HepG2 (cell line): ENCODE results near the gene TRAPPC5. TPM values are rescaled to one million over a fixed set of nuclear protein-coding genes. Genes with fewer than 3 reads are reported as not detected.

Source experiments
- ATAC-seq: fragments of 200-7000 bp; cut with Tn5 transposase; 3 replicates; pipeline ENCODE4 v1.9.1; 2020; ENCODE audit warnings: mild to moderate bottlenecking, moderate library complexity
- BruUV-seq: library from RNA; stranded (reverse); fragments of 400-500 nt; replicated peaks from 2 replicates; lab custom pipeline; 2021; lab: Mats Ljungman, UMichigan
- CTCF ChIA-PET: fragments of 300-600 bp; formaldehyde crosslinking; extraction: SDS; loops from one replicate; lab custom pipeline; 2021; ENCODE audit warnings: low total read pairs, inconsistent platforms, low intra/inter-chr PET ratio; lab: Yijun Ruan, JAX
- POLR2A ChIA-PET: fragments of 350-600 bp; sonication (Branson Sonifier 250); formaldehyde crosslinking; loops from one replicate; lab custom pipeline; 2020; ENCODE audit warnings: antibody characterized with exemption, inconsistent platforms; lab: Yijun Ruan, JAX
- DNase-seq: peaks from one replicate; pipeline ENCODE4 v3.0.0-alpha.2; 2015; ENCODE audit warnings: low spot score
- FAIRE-seq: peaks from 3 replicates; lab custom pipeline; 2011; peaks lifted over from hg19 to GRCh38; lab: Jason Lieb, UNC
- H2AFZ ChIP-seq: one replicate; pipeline ENCODE4 v1.6.1; 2011; ENCODE audit warnings: low read length, inconsistent platforms
- H3K27ac ChIP-seq: fragments of 300-600 bp; 3 replicates; pipeline ENCODE4 v1.8.0; 2011; ENCODE audit warnings: mixed run types, mild to moderate bottlenecking, mixed read lengths, low read length, inconsistent platforms; ENCODE audit not compliant: insufficient read depth; ENCODE audit errors: extremely low read length
- H3K27me3 ChIP-seq, 2 experiments: fragments of 200-600 bp in 1 of 2; 2 replicates in 1 of 2; 3 replicates in 1 of 2; pipeline versions ENCODE4 v1.6.0 to v1.8.0; 2011; ENCODE audit warnings: low read length in 2 of 2, mild to moderate bottlenecking in 2 of 2, moderate library complexity in 2 of 2, inconsistent platforms in 1 of 2; ENCODE audit not compliant: insufficient read depth in 2 of 2, control insufficient read depth in 1 of 2
- H3K36me3 ChIP-seq, 2 experiments: fragments of 200-600 bp in 1 of 2; replicated peaks in 1 of 2; 2 replicates in 1 of 2; 3 replicates in 1 of 2; pipeline versions ENCODE4 v1.5.1 to v1.8.0; 2011; ENCODE audit warnings: low read length in 2 of 2, inconsistent platforms in 1 of 2; ENCODE audit not compliant: insufficient read depth in 2 of 2, control insufficient read depth in 1 of 2
- H3K4me1 ChIP-seq: 2 replicates; pipeline ENCODE4 v1.5.1; 2012; ENCODE audit warnings: low read length, inconsistent platforms; ENCODE audit not compliant: insufficient read depth
- H3K4me2 ChIP-seq: 2 replicates; pipeline ENCODE4 v1.6.0; 2011; ENCODE audit warnings: low read depth, low read length, inconsistent platforms
- H3K4me3 ChIP-seq, 3 experiments: fragments of 200-600 bp in 1 of 3; sonication (generic), shearing (Covaris generic) in 1 of 3; replicated peaks in 1 of 3; 2 replicates each; pipeline ENCODE4 v1.5.1; 2011 to 2016; ENCODE audit warnings: low read length in 3 of 3, inconsistent platforms in 2 of 3, low read depth in 2 of 3, mild to moderate bottlenecking in 2 of 3, control low read depth in 1 of 3, mixed read lengths in 1 of 3; ENCODE audit not compliant: insufficient read depth in 1 of 3
- H3K79me2 ChIP-seq: one replicate; pipeline ENCODE4 v1.6.1; 2011; ENCODE audit warnings: low read length, inconsistent platforms; ENCODE audit not compliant: insufficient read depth
- H3K9ac ChIP-seq: 2 replicates; pipeline ENCODE4 v1.6.0; 2011; ENCODE audit warnings: mild to moderate bottlenecking, low read depth, low read length, inconsistent platforms; ENCODE audit not compliant: insufficient read depth
- H3K9me3 ChIP-seq: 2 replicates; pipeline ENCODE4 v1.5.1; 2012; ENCODE audit warnings: mild to moderate bottlenecking, low read length
- H4K20me1 ChIP-seq: 2 replicates; pipeline ENCODE4 v1.6.0; 2011; ENCODE audit warnings: inconsistent platforms, mild to moderate bottlenecking, low read length, moderate library complexity; ENCODE audit not compliant: insufficient read depth
- ATF7 ChIP-seq, 2 experiments: fragments of 450-650 bp in 1 of 2; sonication (generic) in 1 of 2; formaldehyde crosslinking in 1 of 2; IDR thresholded peaks; 2 replicates each; pipeline versions ENCODE4 v1.4.0 to v1.6.1; 2016 to 2020; ENCODE audit warnings: antibody characterized with exemption in 1 of 2, mild to moderate bottlenecking in 1 of 2, missing genetic modification reagents in 1 of 2
- CCAR2 ChIP-seq: fragments of 200-400 bp; formaldehyde crosslinking; optimal IDR thresholded peaks from 2 replicates; pipeline ENCODE3; 2018; ENCODE audit warnings: low read depth, mild to moderate bottlenecking, low read length, moderate library complexity
- CREB1 ChIP-seq, 2 experiments: fragments of 450-650 bp in 1 of 2; IDR thresholded peaks; 2 replicates each; pipeline ENCODE4 v1.6.1; 2016 to 2017; ENCODE audit warnings: control low read depth in 1 of 2, mild to moderate bottlenecking in 1 of 2, missing compliant biosample characterization in 1 of 2, missing genetic modification characterization in 1 of 2
- ESRRA ChIP-seq: sonication (generic); formaldehyde crosslinking; IDR thresholded peaks from 2 replicates; pipeline ENCODE4 v1.5.1; 2020; ENCODE audit warnings: mild to moderate bottlenecking, low read depth, missing genetic modification reagents
- NCOA2 ChIP-seq: sonication (generic); formaldehyde crosslinking; IDR thresholded peaks from 2 replicates; pipeline ENCODE4 v1.8.0; 2022; ENCODE audit warnings: inconsistent platforms
- RFXANK ChIP-seq: IDR thresholded peaks from 2 replicates; pipeline ENCODE4 v1.6.1; 2016
- ZNF496 ChIP-seq: sonication (generic); formaldehyde crosslinking; IDR thresholded peaks from 2 replicates; pipeline ENCODE4 v1.8.1; 2023; ENCODE audit warnings: mild to moderate bottlenecking, moderate library complexity, missing genetic modification reagents; ENCODE audit not compliant: insufficient replicate concordance
- WGBS: methylation state at CpG from one replicate; pipeline ENCODE4 v1.1.6; 2017; ENCODE audit warnings: low lambda C conversion rate; 5-methylcytosine and 5-hydroxymethylcytosine counted together
- in situ Hi-C: cut with HindIII; loops from 2 replicates; pipeline ENCODE4 v1.10.0; 2017; ENCODE audit warnings: low pct_unique_long_range_greater_than_20kb; ENCODE audit not compliant: extremely low pct_ligation_motif_present
- intact Hi-C: fragments of 100-400 bp; cut with micrococcal nuclease; formaldehyde crosslinking; loops from one replicate; pipeline ENCODE4 v1.10.0; 2022; ENCODE audit not compliant: unreplicated experiment
- polyA plus RNA-seq, 8 experiments: library from polyadenylated mRNA; depleted of rRNA in 3 of 8; stranded (reverse) in 7 of 8; unstranded in 1 of 8; fragments of >200 nt; fragmentation: Illumina TruSeq in 4 of 8; extraction: Trizol in 4 of 8; gene quantifications; 2 replicates each; pipeline versions ENCODE4 v1.2.1 to v1.2.3, GENCODE V29; 2011 to 2016; ENCODE audit warnings: low read depth in 4 of 8, missing spikeins in 1 of 8, mixed read lengths in 1 of 8; ENCODE audit not compliant: insufficient read depth in 1 of 8
- total RNA-seq, 5 experiments: library from RNA; depleted of rRNA; stranded (reverse); fragments of >200 nt; fragmentation: Illumina TruSeq; extraction: Trizol; gene quantifications; 2 replicates each; pipeline ENCODE4 v1.2.3, GENCODE V29; 2016; ENCODE audit warnings: low read depth in 1 of 5
- TF ChIP-seq, protein P1 (sequence below): sonication (generic); formaldehyde crosslinking; IDR thresholded peaks from 2 replicates; pipeline ENCODE4 v1.8.1; 2023; ENCODE audit warnings: missing genetic modification reagents, mild to moderate bottlenecking, borderline replicate concordance
- TF ChIP-seq, protein P2 (sequence below): sonication (generic); formaldehyde crosslinking; IDR thresholded peaks from 2 replicates; pipeline ENCODE4 v1.4.0; 2020; ENCODE audit warnings: missing genetic modification reagents, borderline replicate concordance

TRAPPC5 gene
- total and polyA plus RNA-seq, 2 of the 13 experiments (the other 11 are each of a cell fraction or from before 2014, with no cell fraction given) = 38.5 to 78.7 TPM

DNA sequence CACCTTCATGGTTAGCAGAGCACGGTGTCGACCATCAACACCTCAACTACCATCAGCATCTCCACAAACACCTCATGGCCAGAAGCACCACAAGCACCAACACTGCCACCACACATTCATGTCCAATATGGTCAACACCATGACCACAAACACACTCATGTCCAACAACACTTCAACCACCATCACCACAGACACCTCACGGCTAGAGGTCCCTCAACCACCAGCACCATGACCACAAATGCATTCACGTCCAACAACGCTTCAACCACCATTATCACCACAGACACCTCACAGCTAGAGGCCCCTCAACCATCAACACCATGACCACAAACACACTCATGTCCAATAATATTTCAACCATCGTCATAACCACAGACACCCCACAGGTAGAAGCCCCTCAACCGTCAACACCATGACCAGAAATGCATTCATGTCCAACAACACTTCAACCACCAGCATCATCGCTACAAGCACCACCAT lies 10.2 kb downstream of the TRAPPC5 start:
- ChIA-PET CTCF (no interaction called here), POLR2A (no interaction called here)
- H3K27ac ChIP-seq = no peak overlapping the region
- H2AFZ ChIP-seq = no peak overlapping the region
- no peak overlapping the region for H3K9ac ChIP-seq
- no peak for DNase-seq
- in situ Hi-C loops = no loop called here
- no peaks in the 10 kb centered on the region for H3K79me2 ChIP-seq
- H3K4me3 ChIP-seq = no peak overlapping the region
- no TSS peak for BruUV-seq
- no peaks in the 10 kb centered on the region for H3K4me1 ChIP-seq
- ATAC-seq = no peak
- H3K9me3 ChIP-seq = no peaks in the 10 kb centered on the region
- peaks cover 3 to 14% of the 10 kb centered on the region in 2 experiments; a peak in 4 of 5 replicates for H3K27me3 ChIP-seq
- no peak overlapping the region for H3K4me2 ChIP-seq
- no peak for FAIRE-seq
- TF ChIP-seq ESRRA (CRISPR knock-in tag) = no peak
- TF ChIP-seq CCAR2 = no peak
- TF ChIP-seq ZNF496 (CRISPR knock-in tag) = no peak
- TF ChIP-seq, protein P1, sequence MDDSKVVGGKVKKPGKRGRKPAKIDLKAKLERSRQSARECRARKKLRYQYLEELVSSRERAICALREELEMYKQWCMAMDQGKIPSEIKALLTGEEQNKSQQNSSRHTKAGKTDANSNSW (CRISPR knock-in tag) = no peak
- WGBS = 38% methylated on average over 6 of the region's 8 CpGs
- H3K36me3 ChIP-seq = no peaks in the 10 kb centered on the region
- no peaks in the 10 kb centered on the region for H4K20me1 ChIP-seq
- intact Hi-C loops = no loop called here

DNA sequence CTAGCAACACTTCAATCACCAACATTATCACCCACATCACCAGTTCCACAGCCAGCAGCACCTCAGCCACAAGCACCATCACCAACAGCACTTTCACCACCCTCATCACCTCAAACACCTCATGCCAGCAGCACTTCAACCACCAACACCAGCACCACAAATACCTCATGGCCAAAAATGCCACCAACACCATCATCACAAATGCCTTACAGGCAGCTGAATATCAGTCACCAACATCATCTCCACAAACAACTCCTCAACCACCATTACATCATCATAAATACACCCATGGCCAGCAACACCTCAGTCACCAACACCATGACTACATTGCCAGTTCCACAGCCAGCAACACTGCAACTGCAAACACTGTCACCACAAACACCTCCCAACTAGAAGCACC lies 10.9 kb downstream of the TRAPPC5 start:
- no peaks in the 10 kb centered on the region for H3K4me1 ChIP-seq
- H3K4me3 ChIP-seq = no peak overlapping the region
- no peak for FAIRE-seq
- H3K9ac ChIP-seq = no peak overlapping the region
- H3K36me3 ChIP-seq = no peaks in the 10 kb centered on the region
- in situ Hi-C loops = no loop called here
- intact Hi-C loops = no loop called here
- H2AFZ ChIP-seq = no peak overlapping the region
- H4K20me1 ChIP-seq = no peaks in the 10 kb centered on the region
- no TSS peak for BruUV-seq
- CTCF ChIA-PET = no interaction called here
- TF ChIP-seq ATF7 (IDR thresholded peaks at IDR 0.05) (peak; percentile 91), ATF7 (CRISPR knock-in tag; IDR thresholded peaks at IDR 0.05) (no peak), CREB1 (IDR thresholded peaks at IDR 0.05) (peak; percentile 57; the same call in 1 of the 2 replicates), CREB1 (CRISPR knock-in tag; IDR thresholded peaks at IDR 0.05) (no peak), NCOA2 (CRISPR knock-in tag) (no peak), RFXANK (CRISPR knock-in tag) (no peak)
- TF ChIP-seq, protein P2, sequence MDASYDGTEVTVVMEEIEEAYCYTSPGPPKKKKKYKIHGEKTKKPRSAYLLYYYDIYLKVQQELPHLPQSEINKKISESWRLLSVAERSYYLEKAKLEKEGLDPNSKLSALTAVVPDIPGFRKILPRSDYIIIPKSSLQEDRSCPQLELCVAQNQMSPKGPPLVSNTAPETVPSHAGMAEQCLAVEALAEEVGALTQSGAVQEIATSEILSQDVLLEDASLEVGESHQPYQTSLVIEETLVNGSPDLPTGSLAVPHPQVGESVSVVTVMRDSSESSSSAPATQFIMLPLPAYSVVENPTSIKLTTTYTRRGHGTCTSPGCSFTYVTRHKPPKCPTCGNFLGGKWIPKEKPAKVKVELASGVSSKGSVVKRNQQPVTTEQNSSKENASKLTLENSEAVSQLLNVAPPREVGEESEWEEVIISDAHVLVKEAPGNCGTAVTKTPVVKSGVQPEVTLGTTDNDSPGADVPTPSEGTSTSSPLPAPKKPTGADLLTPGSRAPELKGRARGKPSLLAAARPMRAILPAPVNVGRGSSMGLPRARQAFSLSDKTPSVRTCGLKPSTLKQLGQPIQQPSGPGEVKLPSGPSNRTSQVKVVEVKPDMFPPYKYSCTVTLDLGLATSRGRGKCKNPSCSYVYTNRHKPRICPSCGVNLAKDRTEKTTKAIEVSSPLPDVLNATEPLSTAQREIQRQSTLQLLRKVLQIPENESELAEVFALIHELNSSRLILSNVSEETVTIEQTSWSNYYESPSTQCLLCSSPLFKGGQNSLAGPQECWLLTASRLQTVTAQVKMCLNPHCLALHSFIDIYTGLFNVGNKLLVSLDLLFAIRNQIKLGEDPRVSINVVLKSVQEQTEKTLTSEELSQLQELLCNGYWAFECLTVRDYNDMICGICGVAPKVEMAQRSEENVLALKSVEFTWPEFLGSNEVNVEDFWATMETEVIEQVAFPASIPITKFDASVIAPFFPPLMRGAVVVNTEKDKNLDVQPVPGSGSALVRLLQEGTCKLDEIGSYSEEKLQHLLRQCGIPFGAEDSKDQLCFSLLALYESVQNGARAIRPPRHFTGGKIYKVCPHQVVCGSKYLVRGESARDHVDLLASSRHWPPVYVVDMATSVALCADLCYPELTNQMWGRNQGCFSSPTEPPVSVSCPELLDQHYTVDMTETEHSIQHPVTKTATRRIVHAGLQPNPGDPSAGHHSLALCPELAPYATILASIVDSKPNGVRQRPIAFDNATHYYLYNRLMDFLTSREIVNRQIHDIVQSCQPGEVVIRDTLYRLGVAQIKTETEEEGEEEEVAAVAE = no peak
- TF ChIP-seq, all 625 proteins: peak for 2
- Histone ChIP-seq H3K4me2 (no peak overlapping the region), H3K9me3 (no peaks in the 10 kb centered on the region), H3K27ac (no peak overlapping the region), H3K27me3 (peaks cover 3 to 14% of the 10 kb centered on the region in 2 experiments; a peak in 4 of 5 replicates), H3K79me2 (no peaks in the 10 kb centered on the region)
- DNase-seq (no peak), ATAC-seq (no peak)
- POLR2A ChIA-PET = no interaction called here
